Karpas-422 (cell line): ENCODE measurements around the gene SLC1A3. TPM values are rescaled to one million over a fixed set of nuclear protein-coding genes. Genes with fewer than 3 reads are reported as not detected.

Experiments
- DNase-seq: peaks from one replicate; pipeline ENCODE4 v3.0.0-alpha.2; 2015
- H2AFZ ChIP-seq: fragments of 200-600 bp; sonication (generic); 2 replicates; pipeline ENCODE4 v1.6.1; 2014; ENCODE audit warnings: antibody characterized with exemption, low read length, mixed read lengths
- H3K27ac ChIP-seq: fragments of 200-600 bp; sonication (generic); 2 replicates; pipeline ENCODE4 v1.5.1; 2014; ENCODE audit warnings: mild to moderate bottlenecking, low read length, moderate library complexity
- H3K27me3 ChIP-seq: fragments of 200-600 bp; sonication (generic); 2 replicates; pipeline ENCODE4 v1.6.1; 2014; ENCODE audit warnings: low read length, mixed read lengths
- H3K36me3 ChIP-seq: fragments of 200-600 bp; sonication (generic); 2 replicates; pipeline ENCODE4 v1.6.1; 2014; ENCODE audit warnings: low read length, mixed read lengths; ENCODE audit not compliant: insufficient read depth
- H3K4me1 ChIP-seq: fragments of 200-600 bp; sonication (generic); 2 replicates; pipeline ENCODE4 v1.6.1; 2014; ENCODE audit warnings: mild to moderate bottlenecking, low read length, mixed read lengths
- H3K4me2 ChIP-seq: fragments of 200-600 bp; sonication (generic); 2 replicates; pipeline ENCODE4 v1.6.1; 2014; ENCODE audit warnings: low read length, low read depth, mild to moderate bottlenecking; ENCODE audit not compliant: poor library complexity, severe bottlenecking
- H3K4me3 ChIP-seq: fragments of 200-600 bp; sonication (generic); 2 replicates; pipeline ENCODE4 v1.5.1; 2014; ENCODE audit warnings: mild to moderate bottlenecking, antibody characterized with exemption, low read length, mixed read lengths
- H3K79me2 ChIP-seq: fragments of 200-600 bp; sonication (generic); 2 replicates; pipeline ENCODE4 v1.6.1; 2014; ENCODE audit warnings: mild to moderate bottlenecking, low read length, mixed read lengths
- H3K9ac ChIP-seq: fragments of 200-600 bp; sonication (generic); 2 replicates; pipeline ENCODE4 v1.6.0; 2014; ENCODE audit warnings: low read length
- H3K9me2 ChIP-seq: fragments of 200-600 bp; sonication (generic), shearing (Covaris generic); replicated peaks from 2 replicates; pipeline ENCODE4 v1.6.0; 2014; ENCODE audit warnings: mild to moderate bottlenecking, low read length, moderate library complexity; ENCODE audit not compliant: insufficient read depth
- H3K9me3 ChIP-seq: fragments of 300-700, 200-600 bp; sonication (generic); 2 replicates; pipeline ENCODE4 v1.6.1; 2014; ENCODE audit warnings: low read length, mixed read lengths
- H4K20me1 ChIP-seq: fragments of 200-600 bp; sonication (generic); 2 replicates; pipeline ENCODE4 v1.6.1; 2014; ENCODE audit warnings: mild to moderate bottlenecking, antibody characterized with exemption, low read length, low read depth; ENCODE audit not compliant: insufficient read depth
- total RNA-seq: library from RNA; depleted of rRNA; stranded (reverse); fragments of >200 nt; shearing (Covaris generic); gene quantifications from 2 replicates; pipeline ENCODE4 v1.2.3, GENCODE V29; 2014; ENCODE audit warnings: low replicate concordance

Gene SLC1A3
- total RNA-seq, 1 experiment from 2014 or later: not detected

GRCh38 chr5:36660397-36661049, 54.1 kb downstream of the SLC1A3 start:
- Histone ChIP-seq H3K9me3 (no peaks in the 10 kb centered on the region), H3K4me2 (no peak overlapping the region), H3K9ac (no peak overlapping the region), H3K4me3 (no peak overlapping the region), H3K4me1 (no peaks in the 10 kb centered on the region), H3K27ac (no peak overlapping the region), H3K9me2 (no peaks in the 10 kb centered on the region), H2AFZ (no peak overlapping the region), H3K79me2 (no peaks in the 10 kb centered on the region), H3K27me3 (no peaks in the 10 kb centered on the region), H4K20me1 (no peaks in the 10 kb centered on the region), H3K36me3 (no peaks in the 10 kb centered on the region)
- no peak for DNase-seq

- H3K9me3 ChIP-seq: no peaks in the 10 kb centered on the region
Observed at GRCh38 chr5:36661456-36662220, 55.2 kb downstream of the SLC1A3 start.

GRCh38 chr5:36662291-36662851, 56.0 kb downstream of the SLC1A3 start:
- H3K36me3 ChIP-seq: no peaks in the 10 kb centered on the region
- no peaks in the 10 kb centered on the region for H4K20me1 ChIP-seq
- H2AFZ ChIP-seq: no peak overlapping the region
- H3K9me2 ChIP-seq: no peaks in the 10 kb centered on the region
- no peak overlapping the region for H3K4me3 ChIP-seq
- H3K27ac ChIP-seq: no peak overlapping the region
- no peak overlapping the region for H3K4me2 ChIP-seq
- no peaks in the 10 kb centered on the region for H3K27me3 ChIP-seq
- no peaks in the 10 kb centered on the region for H3K9me3 ChIP-seq
- no peaks in the 10 kb centered on the region for H3K4me1 ChIP-seq
- H3K9ac ChIP-seq: no peak overlapping the region
- no peak for DNase-seq
- H3K79me2 ChIP-seq: no peaks in the 10 kb centered on the region

More at GRCh38 chr5:36661456-36662220, 55.2 kb downstream of the SLC1A3 start:
- Histone ChIP-seq H3K27ac (no peak overlapping the region), H3K4me2 (no peak overlapping the region), H4K20me1 (no peaks in the 10 kb centered on the region), H3K27me3 (no peaks in the 10 kb centered on the region), H3K9me2 (no peaks in the 10 kb centered on the region), H3K79me2 (no peaks in the 10 kb centered on the region), H3K4me3 (no peak overlapping the region), H3K9ac (no peak overlapping the region), H3K4me1 (no peaks in the 10 kb centered on the region), H2AFZ (no peak overlapping the region), H3K36me3 (no peaks in the 10 kb centered on the region)
- no peak for DNase-seq

GRCh38 chr5:36664766-36665165, 58.4 kb downstream of the SLC1A3 start:
- no peaks in the 10 kb centered on the region for H3K79me2 ChIP-seq
- H3K36me3 ChIP-seq: no peaks in the 10 kb centered on the region
- no peaks in the 10 kb centered on the region for H3K27me3 ChIP-seq
- no peaks in the 10 kb centered on the region for H3K9me3 ChIP-seq
- H3K9ac ChIP-seq: no peak overlapping the region
- H3K4me3 ChIP-seq: no peak overlapping the region
- H3K27ac ChIP-seq: no peak overlapping the region
- no peak for DNase-seq
- no peaks in the 10 kb centered on the region for H3K9me2 ChIP-seq
- H4K20me1 ChIP-seq: no peaks in the 10 kb centered on the region
- H3K4me1 ChIP-seq: no peaks in the 10 kb centered on the region
- no peak overlapping the region for H2AFZ ChIP-seq
- no peak overlapping the region for H3K4me2 ChIP-seq

- Histone ChIP-seq H3K9me3 (no peaks in the 10 kb centered on the region), H4K20me1 (no peaks in the 10 kb centered on the region), H3K9ac (no peak overlapping the region), H3K4me2 (no peak overlapping the region), H3K4me1 (no peaks in the 10 kb centered on the region), H3K27me3 (no peaks in the 10 kb centered on the region), H3K27ac (no peak overlapping the region), H2AFZ (no peak overlapping the region), H3K79me2 (no peaks in the 10 kb centered on the region), H3K4me3 (no peak overlapping the region), H3K9me2 (no peaks in the 10 kb centered on the region), H3K36me3 (no peaks in the 10 kb centered on the region)
- no peak for DNase-seq
Observed at GRCh38 chr5:36665628-36666027, 59.2 kb downstream of the SLC1A3 start.

GRCh38 chr5:36666274-36666673, 59.9 kb downstream of the SLC1A3 start:
- H3K27me3 ChIP-seq: no peaks in the 10 kb centered on the region; the same call in 1 of the 2 replicates
- no peaks in the 10 kb centered on the region for H3K79me2 ChIP-seq
- H3K4me2 ChIP-seq: no peak overlapping the region
- H4K20me1 ChIP-seq: no peaks in the 10 kb centered on the region
- no peak overlapping the region for H3K4me3 ChIP-seq
- no peaks in the 10 kb centered on the region for H3K9me3 ChIP-seq
- DNase-seq: no peak
- H3K36me3 ChIP-seq: no peaks in the 10 kb centered on the region
- H2AFZ ChIP-seq: no peak overlapping the region
- no peaks in the 10 kb centered on the region for H3K4me1 ChIP-seq
- H3K9ac ChIP-seq: no peak overlapping the region
- no peak overlapping the region for H3K27ac ChIP-seq
- no peaks in the 10 kb centered on the region for H3K9me2 ChIP-seq

GRCh38 chr5:36666986-36667385, 60.6 kb downstream of the SLC1A3 start:
- Histone ChIP-seq H3K4me1 (no peaks in the 10 kb centered on the region), H3K9me2 (no peaks in the 10 kb centered on the region), H2AFZ (no peak overlapping the region), H3K4me2 (no peak overlapping the region), H3K79me2 (no peaks in the 10 kb centered on the region), H3K27me3 (no peaks in the 10 kb centered on the region; the same call in 1 of the 2 replicates), H3K36me3 (no peaks in the 10 kb centered on the region), H3K9ac (no peak overlapping the region), H3K9me3 (no peaks in the 10 kb centered on the region), H3K4me3 (no peak overlapping the region), H3K27ac (no peak overlapping the region), H4K20me1 (no peaks in the 10 kb centered on the region)
- DNase-seq: no peak

GRCh38 chr5:36667824-36668223, 61.4 kb downstream of the SLC1A3 start:
- no peak overlapping the region for H2AFZ ChIP-seq
- no peaks in the 10 kb centered on the region for H3K9me3 ChIP-seq
- H3K9ac ChIP-seq: no peak overlapping the region
- H3K27ac ChIP-seq: no peak overlapping the region
- H3K9me2 ChIP-seq: no peaks in the 10 kb centered on the region
- H3K79me2 ChIP-seq: no peaks in the 10 kb centered on the region
- H3K4me1 ChIP-seq: no peaks in the 10 kb centered on the region
- DNase-seq: no peak
- no peak overlapping the region for H3K4me2 ChIP-seq
- H4K20me1 ChIP-seq: no peaks in the 10 kb centered on the region
- H3K36me3 ChIP-seq: no peaks in the 10 kb centered on the region
- H3K4me3 ChIP-seq: no peak overlapping the region
- no peaks in the 10 kb centered on the region; the same call in 1 of the 2 replicates for H3K27me3 ChIP-seq
